Heart right ventricle (tissue), 16 donors: Measurements from ENCODE around the gene ASXL3. TPM values are rescaled to one million over a fixed set of nuclear protein-coding genes. Genes with fewer than 3 reads are reported as not detected.

Experiments
- ATAC-seq, 8 donors: fragments of 200-7000 bp; cut with Tn5 transposase; one replicate each; pipeline ENCODE4 v1.9.1; 2020; ENCODE audit warnings: mild to moderate bottlenecking in 8 of 8, moderate library complexity in 8 of 8, moderate number of reproducible peaks in 1 of 8
- DNase-seq, 2 donors: peaks; one replicate each; pipeline ENCODE4 v3.0.0-alpha.2; 2020
- H3K27ac ChIP-seq, 10 donors: fragments of 200-600 bp; sonication (generic) in 2 of 10; one replicate each; pipeline versions ENCODE4 v1.5.0 to v1.8.0; 2020 to 2022; ENCODE audit warnings: mild to moderate bottlenecking in 3 of 10
- H3K27me3 ChIP-seq, 7 donors: fragments of 200-600 bp; one replicate each; pipeline ENCODE4 v1.8.0; 2021 to 2022; ENCODE audit warnings: mild to moderate bottlenecking in 2 of 7
- H3K36me3 ChIP-seq, 9 donors: fragments of 200-600 bp; sonication (generic) in 1 of 9; one replicate each; pipeline versions ENCODE4 v1.5.0 to v1.8.0; 2020 to 2022; ENCODE audit warnings: mild to moderate bottlenecking in 2 of 9
- H3K4me1 ChIP-seq, 9 donors: fragments of 200-600 bp; sonication (generic) in 1 of 9; one replicate each; pipeline versions ENCODE4 v1.5.0 to v1.8.0; 2020 to 2022; ENCODE audit warnings: mild to moderate bottlenecking in 4 of 9
- H3K4me3 ChIP-seq, 10 donors: fragments of 200-600 bp; sonication (generic) in 2 of 10; one replicate each; pipeline versions ENCODE4 v1.5.0 to v1.8.0; 2020 to 2022; ENCODE audit warnings: mild to moderate bottlenecking in 7 of 10, moderate library complexity in 2 of 10
- H3K9me3 ChIP-seq, 11 donors: fragments of 200-600 bp in 10 of 11; sonication (generic) in 2 of 11; one replicate each; pipeline versions ENCODE4 v1.5.0 to v1.8.0; 2013 to 2022; ENCODE audit warnings: mild to moderate bottlenecking in 2 of 11, control low read depth in 1 of 11, moderate library complexity in 1 of 11
- WGBS, 2 donors: extraction: QIAGEN DNeasy Blood & Tissue Kit; methylation state at CpG; one replicate each; pipeline ENCODE4 v1.1.7; 2013; ENCODE audit warnings: inconsistent platforms in 1 of 2; 5-methylcytosine and 5-hydroxymethylcytosine counted together
- intact Hi-C, 10 donors: fragments of 100-400 bp; cut with DNase I; formaldehyde crosslinking; loops; one replicate each; pipeline versions ENCODE4 v1.11.1 to v1.14.2; 2022
- polyA plus RNA-seq, 2 donors: library from polyadenylated mRNA; stranded (reverse); fragments of 200-250 nt; gene quantifications; one replicate each; pipeline ENCODE4 v1.2.3, GENCODE V29; 2013
- total RNA-seq, 10 donors: library from RNA; stranded (reverse); fragmentation: NEBNext Ultra II Directional in 3 of 10; extraction: Animal tissue kit (Norgen Biotek cat#: 25700) in 3 of 10; gene quantifications; one replicate each; pipeline versions ENCODE4 v1.2.1 to v1.2.4, GENCODE V29; 2021 to 2023
- TF ChIP-seq, protein P1 (sequence below), 9 donors: fragments of 200-600 bp; sonication (generic) in 2 of 9; IDR thresholded peaks; one replicate each; pipeline versions ENCODE4 v1.5.0 to v1.8.0; 2021 to 2022; ENCODE audit warnings: antibody characterized with exemption in 9 of 9, mild to moderate bottlenecking in 5 of 9, moderate library complexity in 1 of 9
- donor health status: Arrhythmogenic right ventricular cardiomyopathy.
- donor health status: ischemic (EF 13 %, LVEDD 7.1; RV severe dilation, severe dysfunction).
- donor health status: healthy with polysubstance abuse.
- donor health status: DM: no; HTN: yes; CAD: no.
- donor health status: DM: no; HTN: no; CAD: no.
- donor health status: ischemic (EF 25% LVEDD 6.9; RV normal size, moderate dysfunction).
- donor health status: ischemic (EF 25% LVEDD 5.7; RV mildly dilated, moderate dysfunction).
- donor health status: healthy.
- donor health status: DM: yes; HTN: yes; CAD: no.
- donor health status: Ischemic cardiomyopathy.
- donor health status: ischemic (EF 35%, LVEDD 5.7; RV mildly dilated, moderate dysfunction).
- donor health status: nonischemic (EF 11% LVEDD 7.7; RV severe dilation, severe dysfunction).
- donor health status: DM: yes; HTN: yes; CAD: no.
- donor health status: PGD.
- donor health status: ischemic (EF 29% LVEDD 5.4; RV normal size, mild dysfunction).
- donor health status: nonischemic (EF 23%, LVEDD 6.1; RV moderate dilation, normal function).

ASXL3 gene
- total and polyA plus RNA-seq, 12 donors, result 0.12 to 8.1 (median 4.3) TPM

GRCh38 chr18:33656889-33657448, 79.0 kb downstream of the ASXL3 start:
- H3K9me3 ChIP-seq, result no peaks in the 10 kb centered on the region
- TF ChIP-seq, protein P1, sequence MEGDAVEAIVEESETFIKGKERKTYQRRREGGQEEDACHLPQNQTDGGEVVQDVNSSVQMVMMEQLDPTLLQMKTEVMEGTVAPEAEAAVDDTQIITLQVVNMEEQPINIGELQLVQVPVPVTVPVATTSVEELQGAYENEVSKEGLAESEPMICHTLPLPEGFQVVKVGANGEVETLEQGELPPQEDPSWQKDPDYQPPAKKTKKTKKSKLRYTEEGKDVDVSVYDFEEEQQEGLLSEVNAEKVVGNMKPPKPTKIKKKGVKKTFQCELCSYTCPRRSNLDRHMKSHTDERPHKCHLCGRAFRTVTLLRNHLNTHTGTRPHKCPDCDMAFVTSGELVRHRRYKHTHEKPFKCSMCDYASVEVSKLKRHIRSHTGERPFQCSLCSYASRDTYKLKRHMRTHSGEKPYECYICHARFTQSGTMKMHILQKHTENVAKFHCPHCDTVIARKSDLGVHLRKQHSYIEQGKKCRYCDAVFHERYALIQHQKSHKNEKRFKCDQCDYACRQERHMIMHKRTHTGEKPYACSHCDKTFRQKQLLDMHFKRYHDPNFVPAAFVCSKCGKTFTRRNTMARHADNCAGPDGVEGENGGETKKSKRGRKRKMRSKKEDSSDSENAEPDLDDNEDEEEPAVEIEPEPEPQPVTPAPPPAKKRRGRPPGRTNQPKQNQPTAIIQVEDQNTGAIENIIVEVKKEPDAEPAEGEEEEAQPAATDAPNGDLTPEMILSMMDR (IDR thresholded peaks at IDR 0.05), result no peak
- H3K4me3 ChIP-seq, result no peak overlapping the region
- intact Hi-C loops, result no loop called here
- 75 to 95% methylated on average over 2 of the region's 2 CpGs for WGBS, 2 donors
- DNase-seq (no peak), ATAC-seq (no peak)
- H3K27ac ChIP-seq, result no peak overlapping the region
- H3K4me1 ChIP-seq, result peaks cover 0 to 10% (median 0%) of the 10 kb centered on the region in 9 donors
- H3K27me3 ChIP-seq, result no peaks in the 10 kb centered on the region
- H3K36me3 ChIP-seq, result no peaks in the 10 kb centered on the region

- TF ChIP-seq, protein P1 (IDR thresholded peaks at IDR 0.05), result no peak
- Histone ChIP-seq H3K4me3 (no peak overlapping the region), H3K27ac (no peak overlapping the region), H3K27me3 (no peaks in the 10 kb centered on the region), H3K4me1 (peaks cover 0 to 10% (median 0%) of the 10 kb centered on the region in 9 donors), H3K36me3 (no peaks in the 10 kb centered on the region), H3K9me3 (no peaks in the 10 kb centered on the region)
- DNase-seq, result no peak
- WGBS, 2 donors, result 81 to 84% methylated on average over 2 of the region's 2 CpGs
- intact Hi-C loops, result loop anchor here in 1 of 10 donors (10.0 kb wide), 1 partner anchor 64 kb away; no protein-coding TSS in a partner anchor
- no peak for ATAC-seq
Measured at GRCh38 chr18:33660696-33661310, 82.8 kb downstream of the ASXL3 start.

GRCh38 chr18:33664241-33664874, 86.3 kb downstream of the ASXL3 start:
- WGBS, 2 donors, result 68 to 69% methylated on average over 4 of the region's 4 CpGs
- ATAC-seq (no peak), DNase-seq (no peak)
- Histone ChIP-seq H3K9me3 (no peaks in the 10 kb centered on the region), H3K36me3 (no peaks in the 10 kb centered on the region), H3K4me3 (no peak overlapping the region), H3K27ac (no peak overlapping the region), H3K27me3 (no peaks in the 10 kb centered on the region), H3K4me1 (no peaks in the 10 kb centered on the region)
- intact Hi-C loops, result loop anchor here in 1 of 10 donors (10.0 kb wide), 1 partner anchor 60 kb away; no protein-coding TSS in a partner anchor
- TF ChIP-seq, protein P1 (IDR thresholded peaks at IDR 0.05), result no peak

- H3K27me3 ChIP-seq, result no peaks in the 10 kb centered on the region
- 85 to 88% methylated on average over 3 of the region's 3 CpGs for WGBS, 2 donors
- H3K9me3 ChIP-seq, result no peaks in the 10 kb centered on the region
- intact Hi-C loops, result loop anchor here in 1 of 10 donors (10.0 kb wide), 1 partner anchor 60 kb away; no protein-coding TSS in a partner anchor
- H3K4me1 ChIP-seq, result no peaks in the 10 kb centered on the region
- H3K4me3 ChIP-seq, result no peak overlapping the region
- H3K36me3 ChIP-seq, result no peaks in the 10 kb centered on the region
- no peak for ATAC-seq
- TF ChIP-seq, protein P1 (IDR thresholded peaks at IDR 0.05), result no peak
- no peak overlapping the region for H3K27ac ChIP-seq
- DNase-seq, result no peak
Measured at GRCh38 chr18:33665187-33665586, 87.2 kb downstream of the ASXL3 start.
